Liver (tissue), 3 donors: Measurements from ENCODE around the gene BTF3.

Experiments used
- CTCF ChIP-seq: fragments of 150-350 bp; IDR thresholded peaks from 2 replicates; pipeline ENCODE4 v1.5.1; 2017; ENCODE audit warnings: improper control_type of control experiment, low read depth, low read length; ENCODE audit not compliant: missing input control
- GABPA ChIP-seq, 2 donors: IDR thresholded peaks in 1 of 2; conservative IDR thresholded peaks in 1 of 2; 2 replicates each; pipeline ENCODE4 v1.6.1; 2016; ENCODE audit warnings: antibody characterized with exemption in 2 of 2, mild to moderate bottlenecking in 1 of 2, moderate library complexity in 1 of 2
- JUND ChIP-seq, 2 donors: IDR thresholded peaks; 2 replicates each; pipeline ENCODE4 v1.6.1; 2016; ENCODE audit warnings: antibody characterized with exemption in 2 of 2
- MAX ChIP-seq: IDR thresholded peaks from 2 replicates; pipeline ENCODE4 v1.6.1; 2016; ENCODE audit warnings: antibody characterized with exemption
- RAD21 ChIP-seq, 2 donors: IDR thresholded peaks; 2 replicates each; pipeline ENCODE4 v1.6.1; 2016; ENCODE audit warnings: antibody characterized with exemption in 2 of 2, mild to moderate bottlenecking in 2 of 2
- RXRA ChIP-seq, 2 donors: IDR thresholded peaks; 2 replicates each; pipeline ENCODE4 v1.6.1; 2017 to 2018; ENCODE audit warnings: antibody characterized with exemption in 2 of 2, mild to moderate bottlenecking in 1 of 2
- SP1 ChIP-seq: IDR thresholded peaks from 2 replicates; pipeline ENCODE4 v1.6.1; 2018; ENCODE audit warnings: antibody characterized with exemption, mild to moderate bottlenecking
- TAF1 ChIP-seq: conservative IDR thresholded peaks from 2 replicates; pipeline ENCODE4 v1.6.1; 2016; ENCODE audit warnings: antibody characterized with exemption, mild to moderate bottlenecking
- YY1 ChIP-seq: IDR thresholded peaks from 2 replicates; pipeline ENCODE4 v1.6.1; 2016; ENCODE audit warnings: antibody characterized with exemption, mild to moderate bottlenecking
- ZBTB33 ChIP-seq: IDR thresholded peaks from 2 replicates; pipeline ENCODE4 v1.6.1; 2016; ENCODE audit warnings: antibody characterized with exemption
- TF ChIP-seq, protein P1 (sequence below): IDR thresholded peaks from 2 replicates; pipeline ENCODE4 v1.6.1; 2016; ENCODE audit warnings: antibody characterized with exemption, mild to moderate bottlenecking
- donor health status: healthy.
- donor health status: healthy.

DNA sequence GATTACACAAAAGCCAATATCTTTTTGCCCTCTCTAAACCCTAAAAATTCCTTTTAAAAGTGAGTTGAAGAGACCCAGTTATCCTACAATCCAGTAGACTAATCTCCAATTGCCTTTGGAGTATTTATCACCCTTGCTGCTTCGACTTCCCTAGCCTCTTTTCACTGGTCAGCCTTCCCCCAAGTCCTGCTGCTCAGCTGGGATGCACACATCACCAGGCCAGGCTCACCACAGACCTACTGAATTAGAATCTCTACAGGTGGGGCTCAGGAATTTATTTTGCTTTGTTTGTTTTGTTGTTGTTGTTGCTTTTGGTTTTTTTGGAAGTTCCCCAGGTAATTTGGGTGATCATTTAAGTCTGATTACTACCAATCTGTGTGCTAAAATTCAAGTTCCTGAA lies 38.1 kb upstream of the BTF3 start:
- no peak for TF ChIP-seq CTCF
- TF ChIP-seq YY1, result no peak
- TF ChIP-seq, protein P1, sequence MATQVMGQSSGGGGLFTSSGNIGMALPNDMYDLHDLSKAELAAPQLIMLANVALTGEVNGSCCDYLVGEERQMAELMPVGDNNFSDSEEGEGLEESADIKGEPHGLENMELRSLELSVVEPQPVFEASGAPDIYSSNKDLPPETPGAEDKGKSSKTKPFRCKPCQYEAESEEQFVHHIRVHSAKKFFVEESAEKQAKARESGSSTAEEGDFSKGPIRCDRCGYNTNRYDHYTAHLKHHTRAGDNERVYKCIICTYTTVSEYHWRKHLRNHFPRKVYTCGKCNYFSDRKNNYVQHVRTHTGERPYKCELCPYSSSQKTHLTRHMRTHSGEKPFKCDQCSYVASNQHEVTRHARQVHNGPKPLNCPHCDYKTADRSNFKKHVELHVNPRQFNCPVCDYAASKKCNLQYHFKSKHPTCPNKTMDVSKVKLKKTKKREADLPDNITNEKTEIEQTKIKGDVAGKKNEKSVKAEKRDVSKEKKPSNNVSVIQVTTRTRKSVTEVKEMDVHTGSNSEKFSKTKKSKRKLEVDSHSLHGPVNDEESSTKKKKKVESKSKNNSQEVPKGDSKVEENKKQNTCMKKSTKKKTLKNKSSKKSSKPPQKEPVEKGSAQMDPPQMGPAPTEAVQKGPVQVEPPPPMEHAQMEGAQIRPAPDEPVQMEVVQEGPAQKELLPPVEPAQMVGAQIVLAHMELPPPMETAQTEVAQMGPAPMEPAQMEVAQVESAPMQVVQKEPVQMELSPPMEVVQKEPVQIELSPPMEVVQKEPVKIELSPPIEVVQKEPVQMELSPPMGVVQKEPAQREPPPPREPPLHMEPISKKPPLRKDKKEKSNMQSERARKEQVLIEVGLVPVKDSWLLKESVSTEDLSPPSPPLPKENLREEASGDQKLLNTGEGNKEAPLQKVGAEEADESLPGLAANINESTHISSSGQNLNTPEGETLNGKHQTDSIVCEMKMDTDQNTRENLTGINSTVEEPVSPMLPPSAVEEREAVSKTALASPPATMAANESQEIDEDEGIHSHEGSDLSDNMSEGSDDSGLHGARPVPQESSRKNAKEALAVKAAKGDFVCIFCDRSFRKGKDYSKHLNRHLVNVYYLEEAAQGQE, result no peak
- TF ChIP-seq MAX, result no peak
- TF ChIP-seq GABPA (IDR thresholded peaks at IDR 0.05 in 1 of 2, conservative IDR thresholded peaks at IDR 0.05 in 1 of 2), result no peak
- TF ChIP-seq RAD21 (IDR thresholded peaks at IDR 0.05), result no peak
- no peak for TF ChIP-seq TAF1
- no peak for TF ChIP-seq JUND (IDR thresholded peaks at IDR 0.05)
- TF ChIP-seq SP1, result no peak
- no peak for TF ChIP-seq RXRA (IDR thresholded peaks at IDR 0.05)
- TF ChIP-seq ZBTB33, result no peak
